Esophagus muscularis mucosa (tissue), 4 donors: Measurements from ENCODE around the gene PSMG4.

Source experiments
- EP300 ChIP-seq: sonication (generic); formaldehyde crosslinking; IDR thresholded peaks from one replicate; pipeline ENCODE4 v1.6.1; 2017; ENCODE audit warnings: antibody characterized with exemption
- POLR2A ChIP-seq: fragments of 450-650 bp; IDR thresholded peaks from one replicate; pipeline ENCODE4 v1.6.1; 2017; ENCODE audit warnings: antibody characterized with exemption, moderate library complexity, mild to moderate bottlenecking, low read depth
- POLR2AphosphoS5 ChIP-seq, 2 donors: sonication (generic); formaldehyde crosslinking; IDR thresholded peaks; one replicate each; pipeline ENCODE4 v1.6.1; 2017; ENCODE audit warnings: antibody characterized with exemption in 2 of 2
- TF ChIP-seq, protein P1 (sequence below), 3 experiments: fragments of 200-600 bp in 2 of 3; fragments of 450-650 bp in 1 of 3; sonication (generic) in 2 of 3; IDR thresholded peaks; one replicate each; pipeline ENCODE4 v1.5.1; 2017 to 2019; ENCODE audit warnings: antibody characterized with exemption in 3 of 3, mild to moderate bottlenecking in 2 of 3, moderate library complexity in 1 of 3

DNA sequence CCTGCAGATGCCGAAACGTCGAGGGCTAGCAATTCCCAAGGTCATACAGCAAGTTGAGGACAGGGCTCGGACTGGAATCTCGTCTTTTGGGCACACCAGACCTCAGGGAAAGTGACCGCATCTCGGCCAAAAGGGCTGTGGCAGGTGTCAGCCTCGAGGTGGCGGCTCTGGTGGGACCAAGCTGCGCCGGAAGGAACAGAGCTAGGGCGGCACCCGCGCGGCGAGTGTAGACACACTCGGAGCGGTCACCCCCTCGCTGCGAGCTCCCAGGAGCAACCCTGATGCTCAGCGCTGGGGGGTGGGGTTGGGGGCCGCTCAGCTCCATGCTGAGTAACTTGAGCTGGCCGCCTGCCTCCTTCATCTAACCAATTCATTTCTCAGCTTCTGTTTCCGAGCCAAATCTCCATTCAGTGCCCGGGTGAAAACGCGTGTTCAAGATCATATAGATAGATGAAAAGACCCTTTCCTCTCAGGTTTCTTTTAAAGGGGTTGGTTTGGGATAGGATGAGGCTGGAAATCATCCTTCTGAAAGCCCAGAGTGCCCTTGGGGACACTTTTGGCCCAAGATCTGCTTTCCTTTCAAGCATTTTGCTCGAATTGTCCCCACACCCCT lies 29.1 kb upstream of the PSMG4 start:
- TF ChIP-seq POLR2A (no peak), POLR2AphosphoS5 (IDR thresholded peaks at IDR 0.05) (no peak), EP300 (no peak)
- TF ChIP-seq, protein P1, sequence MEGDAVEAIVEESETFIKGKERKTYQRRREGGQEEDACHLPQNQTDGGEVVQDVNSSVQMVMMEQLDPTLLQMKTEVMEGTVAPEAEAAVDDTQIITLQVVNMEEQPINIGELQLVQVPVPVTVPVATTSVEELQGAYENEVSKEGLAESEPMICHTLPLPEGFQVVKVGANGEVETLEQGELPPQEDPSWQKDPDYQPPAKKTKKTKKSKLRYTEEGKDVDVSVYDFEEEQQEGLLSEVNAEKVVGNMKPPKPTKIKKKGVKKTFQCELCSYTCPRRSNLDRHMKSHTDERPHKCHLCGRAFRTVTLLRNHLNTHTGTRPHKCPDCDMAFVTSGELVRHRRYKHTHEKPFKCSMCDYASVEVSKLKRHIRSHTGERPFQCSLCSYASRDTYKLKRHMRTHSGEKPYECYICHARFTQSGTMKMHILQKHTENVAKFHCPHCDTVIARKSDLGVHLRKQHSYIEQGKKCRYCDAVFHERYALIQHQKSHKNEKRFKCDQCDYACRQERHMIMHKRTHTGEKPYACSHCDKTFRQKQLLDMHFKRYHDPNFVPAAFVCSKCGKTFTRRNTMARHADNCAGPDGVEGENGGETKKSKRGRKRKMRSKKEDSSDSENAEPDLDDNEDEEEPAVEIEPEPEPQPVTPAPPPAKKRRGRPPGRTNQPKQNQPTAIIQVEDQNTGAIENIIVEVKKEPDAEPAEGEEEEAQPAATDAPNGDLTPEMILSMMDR (IDR thresholded peaks at IDR 0.05) = no peak
